Activated CD4-positive, CD25-positive, alpha-beta regulatory T cell treated with anti-CD3 and anti-CD28 coated beads, Interleukin-2, amount 50 U/mL, for 16 hours (primary cell): Measurements from ENCODE around the gene SCN9A.
"Not testable (repeated sequence)": the region's sequence is repeated elsewhere in the genome, so short reads cannot be mapped to it uniquely, and the experiment has no call there.

Source experiments
- DNase-seq: peaks from one replicate; pipeline ENCODE4 v3.0.0-alpha.2; 2020; ENCODE audit warnings: low read depth, low spot score

Gene SCN9A

GRCh38 chr2:166375195-166375735 lies 479 bp downstream of the SCN9A start:
- no peak for DNase-seq

GRCh38 chr2:166373951-166374350 lies 1.8 kb downstream of the SCN9A start:
- no peak for DNase-seq

- DNase-seq, result no peak
These were observed 2.2 kb downstream of the SCN9A start for GRCh38 chr2:166373539-166373938.

GRCh38 chr2:166373105-166373504 lies 2.6 kb downstream of the SCN9A start:
- no peak for DNase-seq

- no peak for DNase-seq
These were observed 3.7 kb downstream of the SCN9A start for GRCh38 chr2:166372046-166372445.

- DNase-seq, result no peak
These were observed 9.8 kb downstream of the SCN9A start for GRCh38 chr2:166365803-166366420.

- DNase-seq, result no peak
These were observed 10.5 kb downstream of the SCN9A start for GRCh38 chr2:166365239-166365638.

- DNase-seq, result no peak
These were observed 11.1 kb downstream of the SCN9A start for GRCh38 chr2:166364476-166365161.

- no peak for DNase-seq
These were observed 14.2 kb downstream of the SCN9A start for GRCh38 chr2:166361351-166362153.

GRCh38 chr2:166360906-166361305 lies 14.8 kb downstream of the SCN9A start:
- DNase-seq, result no peak

- no peak for DNase-seq
These were observed 15.3 kb downstream of the SCN9A start for GRCh38 chr2:166360426-166360825.

GRCh38 chr2:166357950-166358321 lies 17.8 kb downstream of the SCN9A start:
- not testable (repeated sequence) for DNase-seq

GRCh38 chr2:166357068-166357949 lies 18.4 kb downstream of the SCN9A start:
- DNase-seq, result no peak

GRCh38 chr2:166351319-166351718 lies 24.4 kb downstream of the SCN9A start:
- DNase-seq, result no peak

GRCh38 chr2:166350525-166350924 lies 25.2 kb downstream of the SCN9A start:
- no peak for DNase-seq

GRCh38 chr2:166344286-166345113 lies 31.2 kb downstream of the SCN9A start:
- DNase-seq, result no peak

GRCh38 chr2:166343467-166343866 lies 32.3 kb downstream of the SCN9A start:
- DNase-seq, result no peak

- no peak for DNase-seq
These were observed 34.3 kb downstream of the SCN9A start for GRCh38 chr2:166341426-166341825.

GRCh38 chr2:166338831-166339339 lies 36.9 kb downstream of the SCN9A start:
- DNase-seq, result no peak

GRCh38 chr2:166337932-166338331 lies 37.8 kb downstream of the SCN9A start:
- no peak for DNase-seq
